ENCODE measurements around the gene ZNF614.

- TF ChIP-seq CTCF (IDR thresholded peaks at IDR 0.05 in 4 of 5, conservative IDR thresholded peaks at IDR 0.05 in 1 of 5) (no peak), POLR2A (IDR thresholded peaks at IDR 0.05) (no peak)
Measured at GRCh38 chr19:51977346-51977745, 50.8 kb downstream of the ZNF614 start.

Data from gastrocnemius medialis (tissue), 4 donors.